ENCODE measurements around the gene ADAMTS14.

The ADAMTS14 gene

DNA sequence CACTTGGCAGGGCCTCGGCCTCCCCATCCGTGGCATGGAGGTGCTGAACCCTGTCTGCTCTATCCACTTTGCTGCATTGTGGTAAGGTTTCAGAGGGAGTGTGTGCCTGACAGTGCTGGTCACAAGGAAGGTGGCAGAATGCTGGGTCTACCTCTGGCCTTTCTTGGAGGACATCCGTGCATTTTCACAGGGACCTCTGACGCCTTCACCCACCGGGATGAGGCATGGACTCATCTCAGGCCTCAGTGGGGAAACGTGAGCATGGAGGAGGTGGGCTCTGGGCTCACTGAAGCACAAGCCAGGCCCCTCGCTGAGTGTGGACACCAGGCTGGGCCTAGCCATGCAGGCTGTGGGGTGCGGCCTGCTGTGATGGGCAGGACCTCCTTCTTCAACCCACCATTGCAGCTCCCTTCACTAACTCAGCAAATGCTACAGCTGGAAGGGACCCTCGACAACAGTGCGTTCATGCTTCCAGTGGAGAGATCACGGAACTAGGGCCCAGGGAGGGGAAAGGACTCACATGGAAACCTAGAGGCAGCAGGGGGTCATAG, 104.2 kb downstream of the ADAMTS14 start:
- no peak for TF ChIP-seq CTCF (IDR thresholded peaks at IDR 0.05; ENCODE audit: low read depth, low read length)

DNA sequence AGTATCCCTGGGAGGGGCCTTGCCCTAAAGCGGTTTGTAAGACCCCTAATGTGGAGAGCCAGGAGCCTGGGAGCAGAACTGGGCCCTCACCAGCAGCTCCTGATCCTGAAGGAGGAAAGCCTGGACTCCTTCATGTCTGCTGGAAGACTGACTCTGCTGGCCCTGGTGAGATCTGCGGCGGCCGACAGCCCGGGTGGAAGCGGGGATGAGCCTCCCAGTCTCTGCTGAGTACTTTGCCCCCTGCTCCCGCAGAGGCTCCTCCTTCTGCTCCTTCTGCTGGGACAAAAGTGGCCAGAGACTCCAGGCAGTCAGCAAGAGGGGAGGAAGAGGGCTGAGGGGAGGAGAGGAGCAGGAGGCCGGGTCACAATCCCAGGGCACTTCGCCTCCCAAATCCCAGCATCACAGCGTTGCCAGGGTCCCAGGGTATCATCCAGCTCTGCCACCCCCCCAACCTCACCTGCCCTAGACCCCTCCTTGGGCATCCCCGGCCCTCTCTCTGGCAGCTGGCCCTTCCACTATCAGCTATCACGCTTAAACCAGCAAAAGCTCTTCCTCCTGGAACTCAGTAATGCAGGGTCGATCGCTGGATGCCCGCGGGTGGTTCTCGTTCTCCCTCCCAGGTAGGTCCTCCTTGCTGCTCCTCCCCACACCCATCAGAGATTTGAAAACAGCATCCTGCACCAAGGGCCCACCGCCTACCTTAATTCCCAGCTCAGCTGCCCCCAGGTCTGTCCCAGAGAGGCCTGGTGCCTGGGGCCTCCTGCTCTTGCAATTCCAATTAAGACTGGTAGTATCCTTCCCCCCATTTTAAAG, 105.0 kb downstream of the ADAMTS14 start:
- H3K4me3 ChIP-seq (ENCODE audit: low read depth, low read length), result no peak overlapping the region
- no peak for TF ChIP-seq CTCF (IDR thresholded peaks at IDR 0.05; ENCODE audit: low read depth, low read length)

More for the DNA sequence above, 104.2 kb downstream of the ADAMTS14 start:
- no peak overlapping the region for H3K4me3 ChIP-seq (ENCODE audit: low read depth, low read length)

DNA sequence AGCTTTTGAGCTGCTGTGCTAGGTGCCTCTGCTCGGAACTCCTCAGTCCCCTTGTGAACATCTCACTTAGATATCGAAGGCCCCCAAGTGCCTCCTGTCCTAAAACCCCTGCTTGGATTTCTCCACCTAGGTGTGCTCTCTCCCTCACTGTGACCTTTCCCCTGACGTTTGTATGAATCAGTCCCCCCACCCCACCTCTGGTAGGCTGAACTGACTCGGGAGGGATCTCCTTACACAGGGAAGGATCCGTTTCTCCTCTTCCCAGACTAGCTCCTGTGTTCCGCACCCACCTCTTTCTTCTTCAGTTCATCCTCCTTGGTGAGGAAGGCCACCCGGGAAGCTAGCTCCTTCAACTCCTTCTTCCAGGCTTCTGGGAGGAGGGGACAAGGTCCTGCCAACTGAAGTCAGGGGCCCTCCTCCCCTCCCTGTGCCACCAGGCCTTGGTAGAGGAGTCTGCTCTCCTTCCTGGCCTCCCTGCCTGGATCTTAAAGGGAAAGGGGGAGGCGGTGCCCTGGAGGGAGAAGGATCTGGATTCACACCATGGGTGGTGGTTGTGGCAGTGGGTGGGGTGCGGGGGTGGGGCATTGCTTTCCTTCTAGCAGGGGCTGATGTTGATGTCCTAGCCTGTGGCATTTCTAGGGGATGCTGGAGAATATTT, 106.1 kb downstream of the ADAMTS14 start:
- no peak for TF ChIP-seq CTCF (IDR thresholded peaks at IDR 0.05; ENCODE audit: low read depth, low read length)
- H3K4me3 ChIP-seq (ENCODE audit: low read depth, low read length), result no peak overlapping the region

DNA sequence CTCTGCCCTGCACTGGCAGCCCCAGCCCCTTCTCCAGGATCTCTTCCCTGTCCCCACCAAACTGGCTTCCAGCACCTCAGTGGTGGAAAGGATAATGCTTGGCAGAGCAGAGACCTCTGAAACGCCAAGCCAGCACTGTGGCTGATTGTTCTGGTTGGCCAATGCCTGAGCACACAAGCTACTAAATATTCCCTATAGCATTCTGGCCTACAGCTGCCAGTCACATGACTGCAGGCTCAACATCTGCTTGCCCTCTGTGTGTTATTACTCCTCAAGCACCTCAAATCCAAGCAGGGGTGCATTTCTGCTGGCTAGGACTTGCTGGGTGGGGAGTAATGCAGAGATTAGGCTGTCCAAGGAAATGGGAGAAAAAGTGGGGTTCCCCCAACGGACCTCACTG, 106.8 kb downstream of the ADAMTS14 start:
- no peak overlapping the region for H3K4me3 ChIP-seq (ENCODE audit: low read depth, low read length)
- TF ChIP-seq CTCF (IDR thresholded peaks at IDR 0.05; ENCODE audit: low read depth, low read length), result no peak

DNA sequence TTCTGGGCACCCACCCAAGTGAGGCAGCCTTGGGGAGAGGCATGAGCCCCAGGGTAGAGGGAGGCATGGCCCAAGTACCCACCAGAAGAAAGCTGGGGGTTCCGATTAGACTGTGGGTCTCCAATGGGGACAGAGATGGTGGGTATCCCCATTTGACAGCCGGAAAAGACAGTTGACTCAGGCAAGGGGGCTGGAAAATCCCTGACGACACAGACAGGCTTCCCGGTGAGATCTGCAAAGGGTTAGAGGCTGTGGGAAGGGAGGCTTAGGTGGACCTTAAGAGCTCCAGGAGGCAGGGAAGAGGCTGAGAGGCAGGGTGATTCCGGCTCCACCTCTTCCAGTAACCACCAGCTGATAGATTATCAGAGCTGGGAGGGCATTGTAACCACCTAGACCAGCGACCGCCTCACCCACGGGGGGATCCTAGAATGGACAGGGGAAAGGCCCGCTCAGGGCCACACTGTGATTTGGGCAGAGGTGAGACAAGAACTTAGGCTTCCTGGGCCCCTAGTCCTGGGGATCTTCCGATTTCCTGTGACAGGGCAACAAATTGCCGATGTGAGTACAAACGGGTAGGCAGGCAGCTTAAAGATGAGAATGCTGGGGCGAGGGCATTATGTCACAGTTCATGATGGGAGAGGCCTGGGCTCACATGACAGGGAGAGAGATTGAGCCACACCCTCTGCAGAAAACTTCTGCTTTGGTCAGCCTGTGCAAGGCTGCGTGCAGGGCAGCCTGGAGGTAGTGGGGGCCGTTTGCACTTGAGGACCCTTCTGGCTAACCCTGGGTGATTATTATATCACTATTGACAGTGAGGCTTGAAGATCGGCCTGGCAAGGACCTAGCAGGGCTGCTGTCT, 107.4 kb downstream of the ADAMTS14 start:
- no peak for TF ChIP-seq CTCF (IDR thresholded peaks at IDR 0.05; ENCODE audit: low read depth, low read length)
- no peak overlapping the region for H3K4me3 ChIP-seq (ENCODE audit: low read depth, low read length)

DNA sequence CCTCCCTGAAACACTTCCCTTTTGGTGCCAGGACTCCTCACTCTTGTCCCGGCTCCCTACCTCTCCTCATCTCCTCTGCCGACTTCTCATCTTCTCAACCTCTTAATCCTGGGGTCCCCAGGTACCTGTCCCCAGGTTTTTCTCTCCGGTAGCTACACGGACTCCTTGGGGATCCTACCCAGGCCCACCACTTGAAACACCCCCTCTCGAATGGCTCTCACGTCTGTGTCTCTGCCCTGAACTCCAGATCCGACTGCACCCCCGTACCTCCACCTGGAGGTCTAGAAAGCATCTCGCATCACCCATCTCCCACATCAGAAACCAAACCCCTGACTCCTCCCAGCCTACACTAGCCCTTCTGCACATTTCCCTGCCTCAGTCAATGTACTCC, 108.1 kb downstream of the ADAMTS14 start:
- TF ChIP-seq CTCF (IDR thresholded peaks at IDR 0.05; ENCODE audit: low read depth, low read length), result no peak

More for the DNA sequence above, 108.1 kb downstream of the ADAMTS14 start:
- no peak overlapping the region for H3K4me3 ChIP-seq (ENCODE audit: low read depth, low read length)
